G401 (cell line): ENCODE measurements around the gene INSIG2. TPM values are rescaled to one million over a fixed set of nuclear protein-coding genes. Genes with fewer than 3 reads are reported as not detected.
"Not testable (repeated sequence)": the region's sequence is repeated elsewhere in the genome, so short reads cannot be mapped to it uniquely, and the experiment has no call there.

Source experiments
- DNase-seq: peaks from one replicate; pipeline ENCODE4 v3.0.0-alpha.2; 2015; ENCODE audit warnings: low spot score
- in situ Hi-C: cut with HindIII; loops from 2 replicates; pipeline ENCODE4 v1.10.0; 2016; ENCODE audit warnings: low sequenced_read_pairs, mixed read lengths
- total RNA-seq: library from RNA; depleted of rRNA; stranded (reverse); fragments of >200 nt; shearing (Covaris generic); gene quantifications from 2 replicates; pipeline ENCODE4 v1.2.3, GENCODE V29; 2014

Gene INSIG2
- total RNA-seq, 1 experiment from 2014 or later = 15.1 TPM

DNA sequence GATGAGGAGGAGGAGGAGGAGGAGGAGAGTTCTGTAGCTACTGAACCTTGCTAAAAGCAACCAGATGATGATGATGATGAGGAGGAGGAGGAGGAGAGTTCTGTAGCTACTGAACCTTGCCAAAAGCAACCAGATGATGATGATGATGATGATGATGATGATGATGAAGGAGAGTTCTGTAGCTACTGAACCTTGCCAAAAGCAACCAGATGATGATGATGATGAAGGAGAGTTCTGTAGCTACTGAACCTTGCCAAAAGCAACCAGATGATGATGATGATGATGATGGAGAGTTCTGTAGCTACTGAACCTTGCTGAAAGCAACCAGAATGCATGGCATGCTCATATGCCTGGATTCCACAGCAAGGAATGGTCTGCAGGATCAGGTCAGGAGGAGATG is 5.8 kb downstream of the INSIG2 start:
- in situ Hi-C loops, DNase-seq: not testable (repeated sequence)

DNA sequence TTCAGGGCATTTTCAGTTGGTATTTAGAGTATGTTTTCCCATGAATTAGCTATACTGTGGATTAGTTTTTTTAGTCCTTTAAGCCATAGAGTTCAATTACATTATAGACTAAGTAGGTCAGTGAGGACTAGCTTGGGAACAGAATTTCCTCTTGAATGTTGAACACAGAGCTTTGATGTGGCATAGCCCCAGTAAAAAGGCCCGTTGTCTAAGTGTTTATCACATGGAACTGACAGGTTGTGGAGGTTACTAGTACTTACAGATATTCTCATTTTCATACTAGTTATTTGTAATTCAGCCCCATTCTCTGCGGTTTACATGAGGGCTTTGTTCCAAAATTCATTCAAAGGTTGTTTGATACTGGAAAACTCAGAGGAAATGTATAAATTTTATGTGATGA is 6.2 kb downstream of the INSIG2 start:
- in situ Hi-C loops = no loop called here
- DNase-seq = no peak

DNA sequence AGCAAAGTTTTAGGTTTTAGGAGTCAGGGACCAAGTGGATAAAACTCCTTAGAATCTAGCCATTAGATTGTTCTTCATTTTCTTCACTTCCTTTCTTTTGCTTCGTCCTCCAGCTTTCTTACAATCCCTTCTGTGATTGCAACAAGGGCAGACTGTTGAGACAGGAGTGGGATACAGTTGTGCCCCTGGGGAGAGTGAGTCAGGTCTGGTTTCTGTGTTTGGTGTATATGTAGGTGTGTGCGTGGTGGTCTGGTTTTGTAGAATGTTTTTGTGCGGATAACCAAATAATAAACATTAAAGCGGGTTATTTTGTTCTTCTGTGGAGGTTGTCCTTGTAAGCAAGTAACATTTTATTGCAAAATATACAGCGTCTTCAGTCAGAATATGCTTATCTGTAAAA is 7.3 kb downstream of the INSIG2 start:
- in situ Hi-C loops = no loop called here

DNA sequence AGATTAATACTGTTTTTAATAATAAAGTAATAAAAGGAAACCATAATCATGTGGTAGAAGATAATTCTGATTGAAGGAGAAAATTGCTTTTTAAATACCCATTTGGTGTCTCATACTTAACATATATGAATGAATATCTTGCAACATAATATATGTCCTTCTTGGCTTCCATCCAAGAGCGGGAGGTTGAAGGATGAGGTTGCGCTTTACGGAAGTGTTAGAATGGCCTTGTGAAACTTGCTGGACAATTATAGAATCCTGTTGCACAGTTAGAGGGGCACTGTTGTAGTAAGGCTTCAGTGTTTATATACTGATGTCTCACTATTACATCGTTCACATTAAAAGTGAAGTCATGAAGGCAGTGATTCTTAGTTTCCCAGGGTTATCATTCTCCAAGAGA is 9.4 kb downstream of the INSIG2 start:
- in situ Hi-C loops = no loop called here
- no peak for DNase-seq

More for the DNA sequence above, 7.3 kb downstream of the INSIG2 start:
- no peak for DNase-seq

DNA sequence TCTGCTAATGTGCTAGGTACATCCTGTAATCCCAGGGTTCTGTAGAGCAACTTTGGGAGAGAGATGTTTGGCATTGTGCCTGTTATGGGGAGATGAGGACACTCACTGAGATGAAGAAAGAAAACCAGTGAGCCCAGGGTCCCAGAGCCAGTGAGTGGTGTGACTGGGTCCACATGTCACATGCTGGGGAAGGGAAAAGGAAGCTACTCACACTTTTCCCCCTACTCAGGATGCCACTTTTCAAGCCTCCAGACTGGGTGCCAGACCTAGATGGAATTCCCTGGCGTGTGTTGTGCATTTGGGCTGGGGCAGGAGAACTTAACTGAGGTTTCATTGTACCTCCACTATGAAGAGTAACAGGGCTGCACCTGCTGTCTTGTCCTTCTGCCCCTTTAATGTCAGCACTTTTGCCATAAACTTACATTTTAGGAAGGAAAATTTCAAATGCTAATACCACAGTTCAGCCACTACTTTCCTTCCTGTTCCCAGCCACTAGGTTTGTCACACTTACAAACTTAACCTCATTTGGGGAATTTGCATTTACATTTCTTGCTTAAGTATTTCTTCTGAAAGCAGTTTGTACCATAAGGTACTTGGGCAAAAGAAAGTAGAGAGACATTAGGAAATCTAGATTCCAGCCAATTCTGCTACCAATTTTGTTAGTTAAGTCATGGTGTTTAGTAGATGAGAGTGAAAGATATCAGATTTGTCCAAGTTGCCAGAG is 10.2 kb downstream of the INSIG2 start:
- DNase-seq = no peak
- in situ Hi-C loops = no loop called here

DNA sequence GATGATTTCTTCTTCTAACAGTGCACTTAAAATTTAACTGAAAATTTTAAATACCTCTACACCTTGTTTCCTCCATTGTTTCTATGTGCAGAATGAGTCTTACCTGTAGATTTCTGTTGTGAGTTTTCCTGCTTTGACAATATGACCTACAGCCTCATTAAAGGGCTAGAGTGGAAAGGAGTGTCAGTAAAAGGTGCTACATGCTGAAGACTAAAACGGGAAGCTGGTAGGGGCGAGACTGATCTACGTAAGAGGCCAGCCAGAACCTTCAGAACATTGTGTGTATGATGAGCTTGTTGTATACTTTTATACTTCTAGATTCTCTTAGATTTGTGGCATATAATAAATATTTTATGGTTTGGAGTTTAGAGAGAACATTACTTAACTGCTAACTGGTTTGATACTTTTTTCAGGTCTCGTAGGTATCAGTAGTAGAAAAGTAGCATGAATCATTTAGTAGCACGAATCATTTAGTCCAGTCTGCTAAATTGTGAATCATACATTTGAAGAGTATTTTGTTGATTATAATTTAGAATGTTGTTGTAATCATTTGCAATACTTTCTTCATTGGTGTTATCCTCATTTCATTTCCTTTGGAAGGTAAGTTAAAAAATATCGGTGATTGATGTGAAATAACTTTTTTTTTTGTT is 14.3 kb downstream of the INSIG2 start:
- in situ Hi-C loops = no loop called here
- no peak for DNase-seq

DNA sequence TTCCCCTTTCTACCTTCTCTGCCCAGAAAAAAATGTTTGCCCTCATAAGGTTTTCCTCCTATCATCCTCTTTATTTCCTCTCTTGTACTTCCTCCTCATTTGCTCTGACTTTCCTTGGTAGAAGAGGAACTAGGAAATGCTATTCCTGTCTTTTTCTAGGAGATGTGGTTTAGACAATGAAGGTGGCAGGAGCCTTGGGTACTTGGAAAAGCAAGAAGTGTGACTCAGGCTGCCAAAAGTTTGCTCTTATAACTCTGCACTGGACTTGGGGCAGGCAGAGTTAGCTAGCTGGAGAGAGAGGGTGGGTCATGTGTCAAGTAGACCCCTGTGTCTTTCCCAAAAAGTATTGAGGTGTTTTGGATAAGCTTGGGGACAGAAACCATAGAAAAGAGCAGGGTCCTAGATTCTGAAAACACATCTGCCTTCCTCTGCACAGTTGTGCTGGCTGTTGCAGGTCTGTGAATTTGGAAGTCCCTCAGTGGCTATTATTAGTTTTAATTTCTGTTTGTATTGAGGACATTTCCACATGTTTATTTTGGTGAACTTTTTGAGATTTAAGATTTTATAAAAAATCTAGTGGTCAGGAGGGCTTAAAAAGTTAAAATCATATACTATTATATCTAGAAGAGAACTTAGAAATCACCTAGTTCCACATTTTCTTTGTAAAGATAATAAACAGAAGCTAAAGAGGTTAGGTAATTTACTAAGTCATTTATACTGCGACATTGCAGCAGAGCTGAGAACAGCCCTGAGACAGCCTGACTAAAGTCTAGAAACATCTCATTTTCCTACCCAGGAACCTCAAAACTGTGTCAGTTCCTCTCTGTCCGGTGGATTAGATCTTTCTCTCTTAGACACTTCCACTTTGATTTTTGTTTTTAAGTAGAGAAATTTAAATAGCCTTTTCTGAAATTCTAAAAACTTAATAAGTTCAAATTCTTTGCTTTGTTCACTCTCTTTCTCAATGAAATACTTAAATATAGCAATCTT is 16.0 kb downstream of the INSIG2 start:
- in situ Hi-C loops = no loop called here
- DNase-seq = no peak

DNA sequence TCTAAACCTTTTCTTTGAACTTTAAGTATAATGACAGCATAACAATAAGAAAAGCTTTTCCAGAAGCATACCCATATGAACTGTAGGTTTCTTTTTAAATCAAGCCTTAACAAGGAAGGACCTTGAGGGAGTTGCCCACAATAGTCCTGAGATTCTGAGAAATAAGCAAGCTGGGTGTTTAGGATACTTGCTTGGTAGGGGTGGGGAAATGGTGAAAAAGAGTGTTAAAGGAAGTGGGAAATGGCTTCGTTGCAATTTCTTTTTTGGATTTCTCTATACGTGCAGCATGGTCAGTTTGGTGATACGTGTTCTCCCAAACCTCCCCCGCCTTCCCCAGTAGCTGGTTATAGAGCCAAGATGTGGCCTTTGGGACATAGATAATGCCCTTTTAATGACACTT is 17.2 kb downstream of the INSIG2 start:
- no peak for DNase-seq

DNA sequence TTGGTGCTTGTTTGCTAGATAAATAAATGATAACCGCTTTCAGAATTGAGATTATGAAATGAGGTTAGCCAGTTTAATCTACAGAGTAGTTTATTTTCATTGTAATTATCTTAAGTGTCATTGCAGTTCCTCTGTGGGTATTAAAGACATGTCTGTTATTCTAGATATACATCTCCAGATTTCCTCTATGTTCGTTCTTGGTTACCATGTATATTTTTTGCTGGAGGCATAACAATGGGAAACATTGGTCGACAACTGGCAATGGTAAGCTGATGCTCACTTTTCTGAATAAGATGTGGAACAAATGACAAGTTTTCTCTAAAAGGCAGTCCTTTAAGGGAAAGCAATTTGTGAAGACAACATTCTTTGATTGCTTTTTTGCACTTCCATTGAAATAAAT is 18.7 kb downstream of the INSIG2 start:
- in situ Hi-C loops = no loop called here
- no peak for DNase-seq

More for the DNA sequence above, 17.2 kb downstream of the INSIG2 start:
- in situ Hi-C loops = no loop called here

DNA sequence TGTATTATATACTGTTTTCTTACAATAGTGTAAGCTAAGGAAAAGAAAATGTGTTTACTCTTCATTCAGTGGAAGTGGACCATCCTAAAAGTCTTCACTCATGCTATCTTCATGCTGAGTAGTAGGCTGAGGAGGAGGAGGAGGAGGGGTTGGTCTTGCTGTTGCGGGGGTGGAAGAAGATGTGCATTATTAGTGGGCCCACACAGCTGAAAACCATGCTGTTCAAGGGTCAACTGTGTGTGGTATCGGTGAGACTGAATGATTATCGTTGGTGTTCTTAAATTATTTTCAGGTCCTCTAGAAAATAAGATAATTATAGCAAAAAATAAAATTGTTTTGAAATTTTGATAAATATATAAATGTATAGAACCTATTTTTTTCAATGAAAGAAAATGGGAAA is 22.0 kb downstream of the INSIG2 start:
- in situ Hi-C loops = no loop called here
- no peak for DNase-seq

DNA sequence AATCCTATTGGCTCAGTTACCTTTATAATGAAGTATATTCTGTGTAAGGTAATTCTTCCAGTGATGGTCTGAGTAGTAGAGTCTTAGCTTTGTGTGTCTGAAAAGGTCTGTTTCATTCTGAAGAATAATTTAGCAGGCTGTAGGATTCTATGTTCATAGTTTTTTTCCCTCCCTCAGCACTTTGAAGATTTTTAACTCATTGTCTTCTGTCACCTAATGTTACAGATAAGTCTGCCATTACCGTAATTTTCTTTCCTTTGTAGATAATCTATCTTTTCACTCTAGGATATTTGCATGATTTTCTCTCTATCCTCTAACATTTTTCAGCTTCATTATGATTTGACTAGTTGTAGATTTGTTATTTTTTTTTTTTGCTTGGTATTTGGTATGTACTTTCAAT is 22.7 kb downstream of the INSIG2 start:
- in situ Hi-C loops = no loop called here
- DNase-seq = no peak

DNA sequence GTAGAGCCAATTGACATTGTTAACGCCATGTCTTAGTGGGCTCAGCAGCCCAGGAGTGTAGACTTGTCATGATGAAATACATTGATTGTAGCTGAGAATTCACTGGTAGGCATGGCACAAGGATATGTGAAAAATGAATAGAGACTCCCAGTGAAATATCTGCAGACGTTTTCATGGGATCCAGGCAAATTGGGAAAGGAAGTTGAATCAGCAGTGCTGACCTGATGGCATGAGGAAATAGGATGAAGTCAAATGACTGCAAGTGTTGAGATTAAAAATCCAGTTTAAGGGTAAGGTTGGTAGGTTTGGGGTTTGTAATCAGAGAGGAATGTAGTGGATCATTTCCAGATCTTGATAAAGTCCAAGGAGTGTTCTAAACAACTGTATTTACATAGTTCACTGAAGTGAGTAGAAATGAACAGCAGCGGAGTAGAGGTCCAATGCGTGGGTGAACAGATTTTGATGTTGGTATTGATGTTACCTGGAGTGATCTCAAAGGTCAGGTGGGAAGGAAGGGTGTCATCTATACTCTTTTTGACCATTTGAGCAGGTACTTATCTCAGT is 24.6 kb downstream of the INSIG2 start:
- DNase-seq = no peak
- in situ Hi-C loops = no loop called here

DNA sequence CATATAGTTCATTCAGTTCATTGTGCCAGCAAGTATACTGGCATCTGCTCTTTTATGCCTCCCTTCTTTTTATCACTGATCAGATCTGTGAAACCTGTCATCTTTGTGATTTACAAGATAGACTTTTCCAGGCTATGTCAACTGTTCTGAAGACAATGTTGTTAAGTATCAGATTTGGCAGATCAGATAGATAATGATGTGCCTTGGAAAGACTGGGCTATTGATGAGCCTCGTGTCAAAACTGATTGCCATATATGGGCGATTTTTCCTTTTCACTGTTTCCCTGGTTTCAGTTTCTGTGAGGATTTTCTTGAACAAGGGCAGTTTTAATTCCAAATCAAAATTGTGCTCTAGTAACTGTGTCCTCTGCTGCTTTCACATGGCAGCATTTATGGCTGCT is 26.6 kb downstream of the INSIG2 start:
- in situ Hi-C loops = no loop called here
- no peak for DNase-seq

DNA sequence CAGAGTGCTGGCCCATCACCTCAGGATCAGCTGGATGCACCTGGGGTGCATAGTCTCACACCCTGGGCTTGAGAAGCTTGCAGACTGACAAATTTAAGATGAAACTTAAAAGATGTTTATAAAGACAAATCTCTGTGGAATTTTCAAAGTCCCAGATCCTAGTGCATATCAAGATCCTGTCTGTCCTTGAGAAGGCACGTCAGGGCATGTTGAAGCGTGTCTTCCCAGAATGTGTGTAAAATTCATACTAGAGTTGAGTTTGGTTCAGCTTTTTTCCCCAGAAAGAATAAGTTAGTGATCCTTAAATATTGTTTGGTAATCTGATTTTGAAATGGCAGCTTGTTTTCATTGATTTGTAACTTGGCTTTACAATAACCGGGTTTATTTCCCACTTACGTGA is 27.5 kb downstream of the INSIG2 start:
- no peak for DNase-seq

DNA sequence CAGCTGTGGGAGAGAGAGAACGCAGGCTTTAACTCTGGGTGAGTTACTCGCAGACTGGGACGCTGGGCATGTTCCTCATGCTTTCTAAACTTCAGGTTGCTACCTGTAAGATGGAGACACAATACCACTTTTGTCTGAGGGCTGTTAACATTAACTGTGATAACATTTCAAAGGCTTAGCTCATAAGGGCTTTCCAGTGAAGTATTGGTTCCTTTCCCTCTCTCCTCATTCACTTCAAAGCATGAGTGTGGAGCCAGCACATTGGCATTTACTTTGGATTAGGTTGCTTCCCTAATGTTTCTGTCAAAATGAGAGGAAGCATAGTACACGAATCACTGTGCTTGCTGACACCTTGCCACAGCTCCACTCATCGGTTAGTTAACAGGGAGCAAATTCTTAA is 30.2 kb downstream of the INSIG2 start:
- DNase-seq = no peak
- in situ Hi-C loops = no loop called here

More for the DNA sequence above, 27.5 kb downstream of the INSIG2 start:
- in situ Hi-C loops = no loop called here

DNA sequence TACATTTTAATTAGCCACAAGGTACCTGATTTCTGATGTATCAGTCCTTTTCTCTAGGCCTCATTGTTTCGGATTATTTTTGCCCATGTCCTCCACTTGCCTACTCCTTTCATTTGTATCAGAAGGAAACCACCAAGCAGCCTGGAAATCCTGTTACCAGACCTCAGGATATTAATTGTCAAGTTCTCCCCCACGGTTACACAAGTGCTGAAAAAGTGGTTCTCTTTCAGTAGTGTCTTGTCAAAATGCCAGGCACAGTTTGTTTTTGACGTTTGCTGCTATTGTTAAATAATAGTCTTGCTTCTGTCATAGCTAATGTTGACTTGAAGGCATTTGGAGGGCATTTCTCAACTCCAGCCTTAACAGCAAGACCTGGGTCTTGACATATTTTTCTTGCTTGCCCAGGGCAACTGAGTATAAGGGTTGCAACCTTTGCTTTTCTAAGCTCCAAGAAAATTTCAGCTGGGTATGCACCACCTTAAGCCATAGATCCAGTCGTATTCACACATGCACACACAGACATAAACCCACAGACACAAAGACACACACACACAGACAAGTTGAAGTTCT is 31.0 kb downstream of the INSIG2 start:
- in situ Hi-C loops = no loop called here

DNA sequence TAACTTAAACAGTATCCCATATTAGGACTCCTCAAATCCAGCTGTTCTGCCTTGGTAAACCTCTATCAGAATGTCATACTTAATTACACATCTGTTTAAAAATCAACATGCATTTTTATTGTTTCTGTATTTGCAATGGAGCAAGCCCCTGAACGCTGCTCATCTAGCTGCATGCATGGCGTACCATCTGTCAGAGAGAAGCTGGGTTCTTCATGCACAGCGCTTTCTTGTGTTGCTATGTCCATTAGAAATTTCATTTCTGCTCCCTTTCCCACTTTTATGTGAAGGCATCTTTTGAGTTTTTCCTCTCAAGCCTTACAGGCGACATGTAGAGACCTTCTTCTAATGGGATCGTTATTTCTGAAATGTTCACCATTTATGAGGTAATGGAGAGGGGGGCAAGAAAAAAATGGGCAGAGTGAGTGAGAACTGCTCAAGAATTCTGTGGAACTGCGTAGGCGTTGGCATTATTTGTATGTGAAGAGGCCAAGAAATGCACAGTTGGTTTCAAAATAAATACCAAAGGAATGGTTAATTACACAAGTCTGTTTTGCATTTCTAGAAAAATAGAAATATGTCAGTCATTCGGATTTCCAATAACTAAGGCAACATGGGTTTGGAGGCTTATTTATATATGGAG is 31.6 kb downstream of the INSIG2 start:
- in situ Hi-C loops = no loop called here
- no peak for DNase-seq

More for the DNA sequence above, 31.0 kb downstream of the INSIG2 start:
- DNase-seq = no peak

DNA sequence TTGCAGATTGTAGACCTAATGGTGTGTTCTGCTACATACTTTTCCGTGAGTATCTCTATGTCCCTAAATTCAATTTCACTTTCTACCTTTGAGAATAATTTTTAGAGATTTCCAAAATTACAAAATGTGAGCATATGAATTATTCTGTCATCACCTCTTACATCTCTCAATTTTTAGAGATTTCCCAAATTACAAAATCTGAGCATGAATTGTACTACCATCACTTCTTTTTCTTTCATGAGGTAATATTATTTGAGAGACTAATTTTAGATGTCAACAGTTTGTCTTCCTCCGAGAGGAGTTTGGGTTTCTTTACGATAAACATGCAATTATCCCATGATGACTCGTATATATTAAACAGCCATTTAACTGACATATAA is 32.1 kb downstream of the INSIG2 start:
- in situ Hi-C loops = no loop called here
- no peak for DNase-seq

DNA sequence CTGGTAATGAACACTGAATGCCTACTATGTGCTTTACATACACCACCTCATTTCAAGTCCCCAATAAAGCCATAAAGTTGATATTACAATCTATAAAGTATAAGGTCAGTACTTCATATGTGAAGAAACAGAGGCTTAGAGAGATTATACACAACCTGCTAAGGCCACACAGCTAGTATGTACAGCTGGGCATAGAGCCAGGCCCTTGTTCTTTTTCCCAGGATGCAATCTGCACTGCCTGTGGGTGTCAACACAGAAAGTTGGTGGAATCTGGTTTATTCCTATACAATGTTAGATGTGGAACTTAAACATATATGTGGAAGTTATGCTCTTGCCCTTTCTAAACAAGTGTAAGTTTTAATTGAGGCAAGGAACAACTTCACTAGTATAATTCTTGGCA is 32.8 kb downstream of the INSIG2 start:
- in situ Hi-C loops = no loop called here
- no peak for DNase-seq
